NCI-H2107 treated with DMSO at 0.1 percent for 48 hours (cell line): ENCODE measurements around the gene MMP24OS.
"Not testable (repeated sequence)": the region's sequence is repeated elsewhere in the genome, so short reads cannot be mapped to it uniquely, and the experiment has no call there.

Experiments used
- DNase-seq: peaks from one replicate; lab custom pipeline; 2025; ENCODE audit not compliant: unreplicated experiment; lab: John Stamatoyannopoulos, UW

MMP24OS gene

DNA sequence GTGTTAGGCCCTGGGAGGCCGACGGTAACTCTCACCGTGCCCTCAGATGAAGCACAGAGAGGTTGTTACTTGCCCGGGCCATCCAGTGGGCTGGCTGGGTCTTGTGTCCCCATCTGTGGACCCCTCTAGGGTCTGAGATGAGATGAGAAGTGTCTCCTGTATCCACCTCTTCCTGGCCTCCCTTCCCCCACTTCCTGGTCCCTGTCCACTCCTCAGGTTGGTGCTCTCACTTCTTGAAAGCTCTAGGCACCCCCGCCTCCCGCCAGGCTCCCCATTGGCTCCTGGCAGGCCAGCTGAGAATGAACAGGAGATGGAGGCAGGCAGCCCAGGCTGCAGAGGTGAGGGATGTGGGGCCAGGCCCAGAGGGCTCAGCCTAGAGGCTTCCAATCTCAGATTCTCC lies 1.5 kb downstream of the MMP24OS start:
- no peak for DNase-seq

GRCh38 chr20:35275741-35276251 lies 2.1 kb downstream of the MMP24OS start:
- DNase-seq: no peak

DNA sequence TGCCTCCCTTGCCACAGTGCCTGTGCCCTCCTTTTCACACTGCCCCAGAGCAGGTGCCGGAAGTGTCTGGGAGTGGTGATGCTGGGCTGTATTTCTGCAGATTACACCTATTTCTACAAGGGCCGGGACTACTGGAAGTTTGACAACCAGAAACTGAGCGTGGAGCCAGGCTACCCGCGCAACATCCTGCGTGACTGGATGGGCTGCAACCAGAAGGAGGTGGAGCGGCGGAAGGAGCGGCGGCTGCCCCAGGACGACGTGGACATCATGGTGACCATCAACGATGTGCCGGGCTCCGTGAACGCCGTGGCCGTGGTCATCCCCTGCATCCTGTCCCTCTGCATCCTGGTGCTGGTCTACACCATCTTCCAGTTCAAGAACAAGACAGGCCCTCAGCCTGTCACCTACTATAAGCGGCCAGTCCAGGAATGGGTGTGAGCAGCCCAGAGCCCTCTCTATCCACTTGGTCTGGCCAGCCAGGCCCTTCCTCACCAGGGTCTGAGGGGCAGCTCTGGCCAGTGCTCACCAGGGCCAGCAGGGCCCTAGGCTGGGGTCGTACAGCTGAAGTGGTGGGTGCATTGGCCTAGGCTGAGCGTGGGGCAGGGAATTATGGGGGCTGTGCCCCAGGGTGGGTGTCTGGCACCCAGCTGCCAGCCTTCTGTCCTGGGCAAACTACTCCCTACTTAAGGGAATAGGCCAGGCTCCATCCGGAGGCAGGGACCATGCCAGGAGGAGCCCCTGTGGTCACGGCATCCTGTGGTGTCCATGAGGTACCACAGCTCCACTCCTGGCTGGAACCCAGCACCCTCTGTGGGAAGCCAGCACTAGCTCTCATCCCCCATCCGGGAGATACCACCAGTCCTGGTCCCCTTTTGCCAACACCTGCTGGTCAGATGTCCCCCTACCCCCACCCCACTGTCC lies 3.5 kb downstream of the MMP24OS start:
- DNase-seq: no peak

DNA sequence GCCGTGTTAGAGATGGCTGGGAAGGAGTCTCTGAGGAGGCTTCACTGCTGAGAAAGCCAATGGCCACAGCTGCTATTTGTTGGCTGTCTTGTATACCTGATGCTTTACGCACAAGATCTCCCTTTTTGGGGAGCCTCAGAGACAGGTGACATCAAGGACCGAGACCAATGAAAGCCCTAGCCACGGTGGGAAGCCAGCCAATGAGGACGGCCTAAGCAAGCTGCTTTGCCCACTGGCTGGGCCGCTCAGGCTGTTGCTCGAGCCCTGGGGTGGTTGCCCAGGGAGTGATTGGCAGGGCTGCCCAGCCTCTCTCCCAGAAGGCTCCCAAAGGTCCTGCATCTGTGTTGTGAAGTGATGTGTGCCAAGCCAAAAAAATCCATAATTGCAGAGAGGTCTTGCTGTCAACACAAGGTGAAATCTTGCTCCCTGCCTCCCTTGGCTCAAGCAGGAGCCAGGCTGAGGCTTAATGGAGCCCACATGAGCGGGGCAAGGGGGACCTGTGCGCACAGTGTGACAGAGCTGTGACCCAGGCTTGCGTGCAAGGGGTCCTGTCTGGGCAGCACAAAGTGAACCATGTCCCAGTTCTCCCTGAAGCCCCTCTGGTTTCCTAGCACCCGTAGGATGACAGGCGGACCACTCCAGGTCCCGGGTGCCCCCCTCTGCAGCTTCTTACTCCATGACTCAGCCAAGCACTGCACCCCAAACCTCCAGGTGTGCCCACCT lies 4.3 kb downstream of the MMP24OS start:
- DNase-seq: no peak

DNA sequence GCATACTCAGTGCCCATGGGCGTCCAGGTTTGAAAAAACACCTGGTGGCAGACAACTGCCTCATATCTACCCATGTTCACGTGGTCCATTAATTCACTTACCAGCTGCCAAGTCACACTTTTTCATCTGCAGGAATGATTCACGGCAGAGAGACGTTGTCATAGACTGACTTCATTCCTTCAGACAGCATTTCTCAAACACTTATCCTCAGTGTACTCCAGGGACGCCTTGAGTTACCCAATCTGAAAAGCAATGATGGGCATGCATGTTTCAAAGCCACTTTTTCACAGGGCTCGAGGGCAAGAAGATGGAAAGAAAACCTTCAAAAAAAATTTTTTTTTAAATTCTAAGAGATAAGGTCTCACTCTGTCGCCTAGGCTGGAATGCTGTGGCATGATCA lies 6.0 kb downstream of the MMP24OS start:
- no peak for DNase-seq

- no peak for DNase-seq
These were observed 6.6 kb downstream of the MMP24OS start for GRCh38 chr20:35271073-35271882.

DNA sequence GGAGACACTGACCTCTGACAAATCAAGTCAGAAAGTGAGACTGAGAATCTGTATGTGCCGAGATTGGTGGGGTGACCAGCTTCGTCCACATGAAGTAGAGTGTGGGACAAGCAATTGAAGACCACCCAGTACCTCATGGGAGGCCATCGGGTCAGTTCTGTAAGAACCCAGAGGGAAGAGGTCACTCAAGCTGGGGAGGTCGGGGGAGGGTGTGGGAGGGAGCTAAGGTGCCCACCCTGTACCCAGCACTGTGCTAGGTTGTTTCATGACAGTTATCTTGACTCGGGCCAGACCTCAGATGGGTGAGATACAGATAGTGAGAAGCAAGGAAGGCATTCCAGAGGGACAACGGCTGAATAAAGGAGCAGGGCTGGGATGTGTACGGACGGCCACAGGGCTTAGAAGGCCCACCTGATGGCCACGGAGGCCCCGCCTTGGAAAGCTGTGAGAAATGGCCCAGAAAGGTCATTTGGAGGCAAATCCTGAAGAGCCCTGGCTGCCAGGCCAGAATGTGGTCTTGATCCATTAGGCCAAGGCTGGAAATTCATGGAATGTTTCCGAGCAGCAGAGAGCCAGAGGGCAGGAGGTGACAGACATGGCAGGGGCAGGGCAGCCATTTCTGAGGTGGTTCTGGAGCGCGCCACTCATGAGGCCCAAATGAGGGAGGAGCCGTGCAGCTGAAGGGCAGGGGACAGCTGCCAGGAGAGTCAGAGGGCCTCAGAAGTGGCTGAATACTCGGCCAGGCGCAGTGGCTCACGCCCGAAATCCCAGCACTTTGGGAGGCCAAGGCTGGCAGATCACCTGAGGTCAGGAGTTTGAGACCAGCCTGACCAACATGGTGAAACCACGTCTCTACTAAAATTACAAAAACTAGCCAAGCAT lies 7.7 kb downstream of the MMP24OS start:
- no peak for DNase-seq

DNA sequence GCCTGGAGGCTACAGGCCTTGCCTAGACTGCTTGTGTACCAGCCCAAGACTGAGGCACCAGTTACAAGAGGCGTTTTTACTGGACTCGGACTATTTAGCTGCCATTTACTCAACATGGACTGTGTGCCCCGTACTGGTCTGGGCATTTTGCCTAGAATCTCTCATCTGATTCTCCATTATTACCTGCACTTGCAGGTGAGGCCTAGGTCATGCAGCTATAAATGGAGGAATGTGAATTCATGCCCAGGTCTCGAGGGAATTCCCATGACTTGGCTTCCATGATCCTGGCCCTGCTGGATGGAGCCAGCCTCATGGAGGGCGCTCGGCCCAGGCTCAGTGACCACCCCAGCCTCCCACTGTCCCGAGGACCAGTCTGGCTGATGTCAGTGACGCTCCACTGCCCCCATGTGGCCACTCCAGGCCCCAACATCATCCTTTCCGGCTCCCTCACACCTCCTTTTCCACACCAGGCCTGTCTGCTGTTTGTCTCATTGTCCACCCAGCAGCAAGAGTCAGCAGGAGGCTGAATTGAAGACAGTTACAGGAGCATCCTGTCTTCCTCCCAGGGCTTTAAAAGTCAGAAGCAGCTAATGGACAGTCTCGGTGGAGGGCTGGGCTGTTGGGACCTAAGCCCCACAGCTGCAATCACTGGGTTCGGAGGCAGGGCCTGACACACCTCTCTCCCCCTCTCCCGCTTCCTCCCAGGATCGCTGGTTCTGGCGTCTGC lies 8.7 kb downstream of the MMP24OS start:
- DNase-seq: no peak

DNA sequence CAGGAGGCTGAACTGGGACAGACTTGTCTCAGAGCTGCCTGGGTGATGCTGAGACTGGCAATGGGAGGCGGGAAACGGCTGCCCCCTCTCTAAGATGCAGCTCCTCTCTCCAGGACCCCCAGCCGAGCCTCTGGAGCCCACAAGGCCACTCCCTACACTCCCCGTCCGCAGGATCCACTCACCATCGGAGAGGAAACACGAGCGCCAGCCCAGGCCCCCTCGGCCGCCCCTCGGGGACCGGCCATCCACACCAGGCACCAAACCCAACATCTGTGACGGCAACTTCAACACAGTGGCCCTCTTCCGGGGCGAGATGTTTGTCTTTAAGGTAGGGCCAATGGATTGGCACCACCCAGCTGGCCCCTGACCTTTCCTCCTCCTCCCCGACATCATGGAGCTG lies 10.8 kb downstream of the MMP24OS start:
- no peak for DNase-seq

- DNase-seq: no peak
These were observed 13.2 kb downstream of the MMP24OS start for GRCh38 chr20:35264755-35265154.

DNA sequence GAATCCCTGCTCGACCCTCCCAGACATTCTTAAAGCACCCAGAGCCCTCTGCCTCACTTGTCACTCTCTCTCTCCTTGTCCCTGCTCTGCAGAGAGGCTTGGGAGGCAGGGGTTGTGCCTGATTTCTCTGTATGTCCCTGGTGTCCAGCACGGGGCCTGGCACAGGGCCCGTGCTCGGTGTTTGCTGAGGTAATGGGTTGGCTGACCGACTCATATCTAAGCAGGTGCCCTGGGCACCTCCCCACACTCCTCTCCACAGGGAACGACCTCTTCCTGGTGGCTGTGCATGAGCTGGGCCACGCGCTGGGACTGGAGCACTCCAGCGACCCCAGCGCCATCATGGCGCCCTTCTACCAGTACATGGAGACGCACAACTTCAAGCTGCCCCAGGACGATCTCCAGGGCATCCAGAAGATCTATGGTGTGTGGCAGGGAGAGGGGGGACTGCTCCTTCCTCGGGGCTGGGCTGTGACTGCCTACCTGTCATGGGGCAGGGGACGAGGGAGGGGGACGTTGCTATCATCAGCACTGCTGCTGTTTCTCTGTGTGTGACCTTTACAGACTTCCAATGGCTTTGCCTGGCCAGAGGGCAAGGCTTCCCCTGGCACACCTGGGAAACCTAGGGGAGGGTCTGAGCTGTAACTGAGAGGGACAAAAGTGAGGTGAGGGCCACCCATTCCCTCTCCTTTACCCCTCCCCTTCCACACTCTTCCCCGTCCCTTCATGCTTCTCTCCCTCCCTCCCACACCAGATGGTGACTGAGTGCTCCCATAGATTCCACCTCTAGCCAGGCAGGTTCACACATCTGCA lies 14.2 kb downstream of the MMP24OS start:
- DNase-seq: no peak

GRCh38 chr20:35262731-35263531 lies 15.0 kb downstream of the MMP24OS start:
- not testable (repeated sequence) for DNase-seq

- not testable (repeated sequence) for DNase-seq
These were observed 15.6 kb downstream of the MMP24OS start for GRCh38 chr20:35262321-35262720.

DNA sequence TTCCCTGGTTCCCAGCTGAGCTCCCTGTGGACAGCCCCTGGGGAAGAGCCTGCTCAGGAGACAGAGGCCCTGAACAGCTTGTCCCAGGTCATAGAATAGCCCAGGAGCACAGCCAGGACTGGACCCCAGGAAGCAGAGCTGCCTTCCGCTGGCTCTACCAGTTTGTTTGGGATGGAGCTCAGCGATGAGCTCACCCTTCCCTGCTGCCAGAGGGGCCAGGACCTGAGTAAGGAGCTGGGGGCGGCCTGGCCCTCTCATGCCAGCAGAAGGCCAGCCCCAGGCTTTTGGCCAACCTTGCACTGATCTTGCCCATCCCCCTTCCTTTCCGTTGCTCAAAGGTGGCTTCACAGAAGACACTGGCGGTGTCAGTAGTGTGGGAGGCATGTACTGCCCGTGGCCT lies 17.5 kb downstream of the MMP24OS start:
- no peak for DNase-seq

DNA sequence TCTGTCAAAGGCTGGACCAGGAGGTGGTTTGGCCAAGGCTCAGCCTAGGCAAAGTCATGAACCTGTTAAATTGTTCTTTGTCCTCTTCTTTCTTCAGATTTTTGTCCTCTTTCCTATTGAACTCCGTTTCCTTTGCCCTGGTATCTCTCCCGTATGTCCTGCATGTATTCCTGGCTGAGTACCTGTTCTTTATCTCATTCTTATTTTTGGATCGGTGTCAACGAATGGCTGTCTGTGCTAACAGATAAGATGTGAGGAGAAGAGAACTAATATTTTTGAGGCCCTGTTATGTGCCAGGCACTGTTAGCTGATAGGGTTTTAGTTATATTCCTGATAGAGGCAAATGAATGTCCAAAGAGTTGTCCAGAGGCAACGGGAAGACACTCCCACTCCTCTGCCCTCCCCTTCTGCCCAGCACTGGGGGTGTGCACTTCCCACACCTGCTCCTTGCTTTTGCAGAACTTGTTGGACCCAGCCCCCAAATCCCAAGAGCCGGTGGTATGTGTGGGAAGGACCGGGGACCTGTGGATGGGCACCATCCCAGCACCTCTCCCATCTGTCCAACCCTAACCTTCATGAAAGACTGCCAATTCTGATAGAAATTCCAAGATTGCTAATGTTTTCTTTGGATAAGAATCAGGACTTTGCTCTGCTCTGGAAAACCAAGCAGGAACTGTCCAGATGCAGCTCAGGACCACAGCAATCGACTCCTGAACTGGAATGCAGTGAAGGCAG lies 20.6 kb downstream of the MMP24OS start:
- DNase-seq: no peak

GRCh38 chr20:35254448-35254999 lies 23.4 kb downstream of the MMP24OS start:
- no peak for DNase-seq

DNA sequence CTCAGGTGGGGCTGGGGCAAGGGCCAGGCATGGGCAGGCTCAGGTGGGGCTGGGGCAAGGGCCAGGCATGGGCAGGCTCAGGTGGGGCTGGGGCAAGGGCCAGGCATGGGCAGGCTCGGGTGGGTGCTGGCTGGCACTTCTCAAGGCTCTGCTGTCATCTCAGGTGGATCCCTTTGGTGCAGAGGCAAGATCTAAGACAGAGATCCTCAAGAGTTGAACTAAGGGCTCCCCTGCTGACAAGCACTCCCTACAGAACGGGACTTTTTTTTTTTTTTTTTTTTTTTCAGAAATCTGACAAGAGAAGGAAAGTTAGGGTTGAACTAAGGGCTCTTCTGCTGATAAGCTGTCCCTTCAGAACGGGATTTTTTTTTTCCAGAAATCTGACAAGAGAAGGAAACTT lies 24.9 kb downstream of the MMP24OS start:
- DNase-seq: no peak
